ENCODE measurements around the gene DOCK2.

GRCh38 chr5:169805527-169805934 is 168.5 kb downstream of the DOCK2 start:
- TF ChIP-seq CTCF (IDR thresholded peaks at IDR 0.05; ENCODE audit: insufficient read depth, low read length, poor library complexity, severe bottlenecking) (no peak), EZH2phosphoT487 (conservative IDR thresholded peaks at IDR 0.05; ENCODE audit: low read length) (no peak)
